Measurements from ENCODE around the gene DCTN3. TPM values are rescaled to one million over a fixed set of nuclear protein-coding genes. Genes with fewer than 3 reads are reported as not detected.

The DCTN3 gene
- total RNA-seq, 1 experiment from 2014 or later, result 110 TPM

DNA sequence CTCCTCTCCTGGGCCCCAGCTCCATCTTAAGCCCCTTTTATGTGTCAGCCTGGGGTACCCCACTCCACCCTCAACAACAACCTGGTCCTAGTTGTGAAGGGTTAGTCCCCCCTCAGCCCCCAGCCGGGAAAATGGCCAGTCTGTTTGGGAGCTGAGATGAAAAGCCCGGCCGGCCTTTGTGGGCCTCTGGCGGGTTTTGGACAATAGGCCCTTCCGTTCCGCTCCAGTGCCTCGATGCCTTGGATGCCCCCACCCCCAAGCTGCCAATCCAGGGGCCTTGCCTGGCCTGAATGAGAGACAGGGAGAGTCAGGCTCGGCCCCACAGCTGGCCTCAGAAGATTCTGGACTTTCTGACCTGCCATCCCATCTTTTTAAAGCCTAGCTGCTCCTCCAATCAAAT, 39.9 kb downstream of the DCTN3 start:
- in situ Hi-C loops (cut with HindIII; ENCODE audit: low pct_unique_long_range_greater_than_20kb, low sequenced_read_pairs), result no loop called here
- DNase-seq (ENCODE audit: low read depth), result no peak

DNA sequence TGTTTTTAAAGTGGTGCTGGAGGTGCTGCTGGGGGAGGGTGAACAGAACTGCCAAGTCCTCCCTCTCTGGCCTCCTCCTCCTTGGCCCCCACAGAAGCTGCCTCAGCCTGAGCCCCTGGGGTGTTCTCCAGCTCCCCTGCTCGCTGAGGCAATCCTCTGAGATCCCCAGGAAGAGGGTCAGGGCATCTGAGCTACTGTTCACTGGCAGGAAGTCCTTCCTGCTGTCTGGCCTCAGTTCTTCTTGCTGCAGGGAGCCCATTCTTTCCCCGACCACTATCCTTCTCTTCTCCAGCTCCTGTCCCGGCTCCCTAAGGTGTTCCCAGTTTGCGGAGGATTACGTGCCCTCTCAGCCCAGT, 40.5 kb downstream of the DCTN3 start:
- DNase-seq (ENCODE audit: low read depth), result no peak
- in situ Hi-C loops (cut with HindIII; ENCODE audit: low pct_unique_long_range_greater_than_20kb, low sequenced_read_pairs), result no loop called here

DNA sequence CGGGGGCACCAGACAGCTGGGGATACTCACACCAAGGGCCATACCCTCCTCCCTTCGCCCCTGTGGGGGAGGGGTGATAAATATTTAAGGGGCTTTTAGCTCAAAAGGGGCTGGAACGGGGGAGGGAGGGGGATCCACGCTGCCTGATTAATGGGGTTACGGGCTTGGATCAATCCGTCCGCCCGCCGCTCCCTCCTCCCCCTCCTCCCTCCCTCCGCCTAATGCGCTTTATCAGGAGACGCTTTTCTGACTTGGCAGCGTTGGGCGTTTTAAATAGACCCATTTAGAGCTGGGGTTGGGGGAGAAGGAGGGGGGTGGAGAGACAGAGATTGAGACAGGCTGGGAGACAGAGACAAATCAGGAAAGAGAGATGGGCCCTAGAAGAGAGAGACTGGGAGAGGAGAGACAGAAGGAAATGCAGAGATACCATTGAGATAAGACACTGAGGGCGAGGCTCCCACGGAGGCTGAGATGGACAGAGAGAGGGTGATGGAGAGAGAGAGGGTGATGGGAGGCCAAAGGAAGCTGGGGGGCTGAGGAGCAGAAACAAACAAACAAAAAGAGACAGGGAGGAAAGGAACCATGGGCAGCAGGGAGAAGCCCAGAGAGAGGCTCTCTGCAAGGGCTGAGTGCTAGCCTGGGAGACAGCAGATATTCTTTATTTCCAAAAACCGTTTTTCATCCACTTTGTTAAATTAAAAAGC, 41.0 kb downstream of the DCTN3 start:
- no peak for DNase-seq (ENCODE audit: low read depth)
- in situ Hi-C loops (cut with HindIII; ENCODE audit: low pct_unique_long_range_greater_than_20kb, low sequenced_read_pairs), result no loop called here

DNA sequence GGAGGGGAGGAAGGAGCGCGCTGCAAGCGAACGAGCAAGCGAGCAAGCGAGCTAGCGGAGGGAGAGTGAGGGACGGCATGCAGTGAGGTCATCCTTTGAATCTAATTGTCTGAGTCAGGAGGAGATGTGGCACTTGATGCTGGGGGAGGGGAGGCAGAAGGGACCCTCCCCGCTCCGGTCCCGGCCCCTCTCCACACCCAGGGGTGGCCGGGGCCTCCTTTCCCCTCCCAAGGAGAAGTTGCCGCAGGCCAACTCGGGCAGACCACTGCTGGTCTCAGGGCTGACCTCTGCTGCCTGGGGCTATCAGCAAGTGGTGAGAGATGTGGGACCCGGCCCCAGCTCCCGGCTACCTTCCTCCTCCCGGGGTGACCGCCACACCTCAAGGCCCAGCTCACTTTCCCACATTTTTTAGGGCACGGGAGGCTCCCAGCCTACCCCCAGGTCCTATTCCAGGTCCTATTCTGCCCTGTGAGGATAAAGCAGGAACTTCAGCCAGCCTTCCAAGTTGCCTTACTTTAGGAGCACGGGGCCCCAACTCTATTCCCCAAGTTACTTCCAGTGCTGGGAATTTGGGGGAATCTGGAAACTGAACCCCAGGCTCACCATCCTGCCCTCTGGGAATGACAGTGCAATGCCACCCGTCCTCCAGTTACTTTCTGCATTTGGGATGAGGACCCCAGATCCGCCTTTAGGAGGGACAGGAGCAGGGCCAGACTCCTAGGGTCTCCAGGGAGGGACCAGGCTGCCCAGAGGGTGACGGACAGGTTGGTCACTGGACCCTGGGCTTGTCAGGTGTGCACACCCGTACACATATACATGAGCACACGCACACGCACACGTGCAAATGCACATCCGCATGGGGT, 41.8 kb downstream of the DCTN3 start:
- no peak for DNase-seq (ENCODE audit: low read depth)
- in situ Hi-C loops (cut with HindIII; ENCODE audit: low pct_unique_long_range_greater_than_20kb, low sequenced_read_pairs), result no loop called here

DNA sequence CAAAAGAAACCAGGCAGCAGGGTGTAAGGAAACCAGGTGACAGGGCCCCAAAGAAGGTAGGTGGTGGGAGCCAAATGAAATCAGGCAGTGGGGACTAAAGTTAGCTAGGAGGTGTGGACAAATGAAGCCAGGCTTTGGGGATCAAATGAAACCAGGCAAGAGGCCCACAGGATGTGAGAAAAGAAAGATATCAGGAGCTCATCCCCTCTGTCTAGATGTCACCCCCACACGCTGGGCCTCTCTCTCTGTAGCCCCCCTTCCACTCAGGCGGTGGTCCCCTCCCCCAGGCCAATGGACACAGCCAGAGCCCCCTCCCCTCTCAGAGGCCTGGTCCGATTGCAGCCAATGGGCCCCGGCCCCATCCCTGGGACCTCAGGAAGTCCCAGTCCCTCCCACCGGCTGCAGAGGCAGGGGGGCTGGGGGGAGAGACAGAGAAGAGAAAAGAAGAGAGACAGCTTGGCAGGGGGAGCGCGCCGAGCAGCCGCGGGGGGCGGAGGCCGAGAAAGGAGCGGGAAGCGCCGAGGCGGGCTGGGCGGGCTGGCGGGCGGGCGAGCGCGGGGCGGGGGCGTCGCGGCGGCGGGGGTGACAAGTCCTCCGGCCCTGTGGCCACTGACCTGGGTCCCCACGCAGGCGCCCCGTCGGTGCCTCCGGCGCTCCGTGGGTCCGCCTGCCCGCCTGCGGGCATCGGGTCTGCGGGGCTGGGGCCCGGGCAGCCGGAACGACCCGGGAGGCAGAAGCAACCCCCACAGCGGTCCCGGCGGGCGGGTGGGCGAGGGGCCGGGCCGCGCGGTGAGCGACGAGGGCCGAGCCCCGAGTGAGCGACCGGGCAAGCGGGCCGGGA, 42.7 kb downstream of the DCTN3 start:
- in situ Hi-C loops (cut with HindIII; ENCODE audit: low pct_unique_long_range_greater_than_20kb, low sequenced_read_pairs), result no loop called here

DNA sequence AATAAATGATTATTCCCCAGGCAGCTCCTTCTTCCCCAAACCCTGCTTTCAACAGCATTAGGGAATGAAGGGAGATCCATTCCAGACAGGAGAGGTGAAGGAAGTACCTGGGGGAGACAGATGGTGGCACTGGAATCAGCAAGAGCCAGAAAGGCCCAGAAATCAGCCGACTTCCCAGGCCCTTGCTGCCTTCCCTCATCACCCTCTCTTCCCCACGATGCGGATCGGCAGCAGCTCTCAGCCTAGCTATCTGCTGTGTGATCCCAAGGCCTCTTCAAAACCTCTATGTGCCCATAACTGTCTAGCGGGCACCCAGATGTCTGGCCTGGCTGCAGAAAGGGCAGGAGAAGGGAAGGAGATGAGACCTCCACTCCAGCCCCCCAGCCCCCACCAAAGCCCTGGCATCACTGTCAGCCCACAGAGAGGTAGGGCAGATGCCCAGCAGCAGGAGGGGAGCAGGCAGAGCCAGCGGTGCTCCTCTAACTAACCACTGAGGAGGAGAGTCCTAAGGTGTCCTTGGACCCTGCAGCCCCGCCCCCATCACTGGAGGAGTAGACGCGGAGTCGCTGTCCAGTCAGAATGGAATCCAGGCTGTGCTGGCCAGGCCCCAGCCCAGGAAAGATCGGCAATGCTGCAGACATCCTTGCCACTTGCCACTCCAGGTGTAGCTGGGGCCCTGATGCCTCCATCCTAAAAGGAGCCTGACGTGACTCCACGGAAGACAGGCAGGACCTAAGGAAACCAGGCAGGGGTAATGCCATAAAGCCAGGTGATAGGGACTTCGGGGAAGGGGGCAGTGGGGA, 43.5 kb downstream of the DCTN3 start:
- in situ Hi-C loops (cut with HindIII; ENCODE audit: low pct_unique_long_range_greater_than_20kb, low sequenced_read_pairs), result no loop called here
- DNase-seq (ENCODE audit: low read depth), result no peak

More for the DNA sequence above, 42.7 kb downstream of the DCTN3 start:
- no peak for DNase-seq (ENCODE audit: low read depth)

DNA sequence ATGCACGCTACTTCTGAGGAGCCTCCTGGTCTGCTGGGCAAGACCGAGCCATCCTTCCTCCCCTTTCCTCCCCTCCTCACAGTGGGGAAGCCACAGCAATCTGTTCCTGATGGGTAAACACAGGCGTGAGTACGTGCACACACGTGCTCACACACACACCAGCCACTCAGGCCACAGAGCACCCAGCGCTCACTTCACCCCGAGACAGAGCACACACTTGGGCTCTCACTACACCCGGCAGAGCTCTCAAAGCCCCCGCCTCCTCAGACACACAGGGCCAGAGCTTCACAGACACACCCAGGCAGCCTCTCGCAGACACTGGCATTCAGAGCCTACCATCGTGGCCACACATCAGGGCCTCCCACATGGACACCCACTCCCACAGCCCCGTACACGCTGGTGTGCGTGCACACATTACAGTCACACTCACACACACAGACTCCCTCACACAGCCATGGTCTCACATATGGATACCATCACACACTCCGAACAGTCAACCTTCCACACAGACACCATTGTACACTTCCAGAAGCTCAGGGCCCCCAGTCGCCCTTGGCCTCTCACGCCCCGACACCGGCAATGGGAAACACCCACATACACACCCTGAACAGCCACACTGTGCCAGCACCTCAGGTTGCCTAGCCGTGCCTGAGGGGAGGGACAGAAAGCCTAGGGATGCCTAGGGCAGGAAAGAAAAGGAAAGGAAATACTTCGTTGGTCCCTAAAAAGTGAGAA, 44.3 kb downstream of the DCTN3 start:
- in situ Hi-C loops (cut with HindIII; ENCODE audit: low pct_unique_long_range_greater_than_20kb, low sequenced_read_pairs), result no loop called here
- DNase-seq (ENCODE audit: low read depth), result no peak

DNA sequence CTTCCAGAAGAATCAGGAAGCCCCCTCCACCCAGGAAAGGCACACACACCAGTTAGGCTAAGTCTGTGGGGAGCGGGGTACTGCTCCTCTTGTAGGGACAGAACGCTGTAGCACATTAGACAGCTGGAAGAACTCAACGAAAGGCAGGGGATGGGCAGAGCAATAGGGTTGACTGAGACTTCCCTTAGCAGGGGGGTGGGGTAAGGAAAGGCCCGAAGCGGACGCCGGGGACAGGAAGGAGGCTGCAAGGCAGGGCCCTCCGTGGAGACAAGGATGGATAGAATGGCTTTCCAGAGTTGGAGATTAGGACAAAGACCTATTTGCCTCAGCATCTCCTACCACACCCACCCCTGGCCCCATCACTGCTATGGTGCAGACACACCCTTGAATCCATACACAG, 45.1 kb downstream of the DCTN3 start:
- in situ Hi-C loops (cut with HindIII; ENCODE audit: low pct_unique_long_range_greater_than_20kb, low sequenced_read_pairs), result no loop called here
- no peak for DNase-seq (ENCODE audit: low read depth)

DNA sequence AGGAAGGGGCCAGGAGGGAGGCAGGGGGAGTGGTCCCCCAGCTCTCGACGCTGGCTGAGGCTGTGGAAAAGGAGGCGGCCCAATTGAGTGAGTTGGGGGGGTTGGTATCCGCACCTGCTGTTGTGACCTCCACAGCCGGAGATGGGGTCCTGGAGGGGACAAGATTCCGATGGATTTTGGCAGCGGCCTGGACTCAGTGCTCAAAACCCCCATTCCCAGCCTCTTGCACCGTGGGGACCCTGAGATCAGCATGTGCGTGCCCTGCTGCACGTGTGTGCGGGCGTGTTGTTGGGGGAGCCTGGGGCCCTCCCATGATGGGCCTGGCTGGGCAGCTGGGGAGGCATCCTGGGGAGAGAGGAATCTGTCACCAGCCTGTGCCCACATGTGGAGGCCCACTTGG, 45.7 kb downstream of the DCTN3 start:
- in situ Hi-C loops (cut with HindIII; ENCODE audit: low pct_unique_long_range_greater_than_20kb, low sequenced_read_pairs), result no loop called here
- no peak for DNase-seq (ENCODE audit: low read depth)

DNA sequence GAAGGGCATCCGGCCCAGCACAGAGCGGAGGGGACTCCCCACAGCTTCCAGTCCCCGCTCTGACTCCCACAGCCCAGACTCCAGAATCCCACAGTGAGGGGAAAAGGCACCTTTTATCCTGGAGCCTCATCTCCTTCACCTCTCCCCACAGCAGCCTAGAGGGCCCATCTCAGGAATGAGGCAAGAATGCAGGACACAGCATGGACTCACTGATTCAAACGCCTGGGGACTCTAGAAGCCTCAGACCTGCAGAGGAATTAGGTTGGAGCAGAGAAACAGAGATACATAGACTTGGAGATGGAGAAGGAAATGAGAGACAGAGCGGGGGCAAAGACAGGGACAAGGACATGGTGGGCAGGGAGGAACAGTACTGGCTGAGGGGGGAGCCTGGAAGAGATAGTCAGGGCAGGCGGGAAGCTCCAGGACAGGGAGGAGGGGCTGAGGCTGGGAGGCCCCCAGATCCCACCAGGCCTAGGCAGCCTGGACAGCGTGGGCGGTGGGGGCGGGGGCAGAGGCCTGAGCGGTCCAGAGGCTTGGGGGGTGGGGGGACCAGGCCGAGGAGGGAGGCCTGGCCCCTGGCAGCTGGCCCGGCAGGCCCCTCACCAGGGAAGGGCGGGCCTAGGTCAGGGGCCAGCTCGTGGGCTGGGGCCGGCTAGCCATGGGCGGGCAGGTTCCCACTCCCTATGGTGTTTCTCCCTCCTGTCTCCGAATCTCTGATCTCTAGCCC, 46.5 kb downstream of the DCTN3 start:
- DNase-seq (ENCODE audit: low read depth), result no peak
- in situ Hi-C loops (cut with HindIII; ENCODE audit: low pct_unique_long_range_greater_than_20kb, low sequenced_read_pairs), result no loop called here

DNA sequence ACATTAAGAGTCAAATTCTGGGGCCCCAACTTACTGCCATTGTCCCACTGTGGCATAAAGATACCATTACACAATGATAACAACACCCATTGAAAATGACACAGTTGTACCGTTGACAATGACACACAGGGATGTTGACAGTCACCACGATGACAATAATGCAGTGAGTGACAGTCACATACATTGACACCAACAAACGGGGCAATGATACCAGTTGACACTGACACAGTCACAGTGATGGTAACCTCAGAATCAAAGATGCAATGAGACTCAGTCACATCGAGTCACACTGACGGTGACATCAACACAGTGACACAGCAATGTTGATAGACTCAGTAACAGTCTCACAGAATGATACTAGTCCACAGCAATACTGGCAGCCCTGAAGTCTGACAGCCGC, 47.7 kb downstream of the DCTN3 start:
- in situ Hi-C loops (cut with HindIII; ENCODE audit: low pct_unique_long_range_greater_than_20kb, low sequenced_read_pairs), result no loop called here
- no peak for DNase-seq (ENCODE audit: low read depth)

DNA sequence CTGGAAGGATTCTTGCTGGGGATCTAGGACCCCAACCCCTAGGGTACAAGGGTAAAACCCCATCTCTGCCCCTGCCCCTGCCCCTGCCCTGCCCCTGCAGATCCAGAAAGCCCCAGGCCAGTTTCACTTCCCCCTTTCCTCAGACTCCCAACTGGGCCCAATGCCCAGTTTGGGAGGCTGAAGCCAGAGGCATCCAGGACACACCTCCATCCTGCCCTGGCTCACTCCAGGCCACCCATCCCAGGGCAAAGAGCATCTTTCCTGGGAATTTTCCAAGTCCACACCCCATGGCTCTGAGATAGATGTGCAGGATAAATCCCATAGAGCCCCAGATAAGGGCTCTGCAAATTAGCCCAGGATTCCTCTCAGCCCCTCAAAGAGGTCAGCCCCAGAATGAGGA, 48.2 kb downstream of the DCTN3 start:
- no peak for DNase-seq (ENCODE audit: low read depth)

DNA sequence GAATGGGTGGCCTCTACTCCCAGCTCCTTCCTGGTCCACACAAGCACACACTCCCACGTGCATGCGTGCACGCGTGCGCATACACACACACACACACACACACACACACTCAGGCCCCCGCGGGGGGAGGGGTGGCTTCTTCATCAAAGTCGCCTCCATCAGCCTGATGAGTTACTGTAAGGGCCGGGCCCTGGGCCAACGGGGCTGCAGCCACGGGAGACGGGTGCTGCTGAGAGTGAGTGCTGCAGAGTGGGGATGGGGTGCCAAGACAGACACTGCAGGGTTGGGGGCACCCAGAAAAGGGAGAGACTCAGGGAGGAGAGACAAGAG, 48.8 kb downstream of the DCTN3 start:
- no peak for DNase-seq (ENCODE audit: low read depth)
- in situ Hi-C loops (cut with HindIII; ENCODE audit: low pct_unique_long_range_greater_than_20kb, low sequenced_read_pairs), result no loop called here

More for the DNA sequence above, 48.2 kb downstream of the DCTN3 start:
- in situ Hi-C loops (cut with HindIII; ENCODE audit: low pct_unique_long_range_greater_than_20kb, low sequenced_read_pairs), result no loop called here

DNA sequence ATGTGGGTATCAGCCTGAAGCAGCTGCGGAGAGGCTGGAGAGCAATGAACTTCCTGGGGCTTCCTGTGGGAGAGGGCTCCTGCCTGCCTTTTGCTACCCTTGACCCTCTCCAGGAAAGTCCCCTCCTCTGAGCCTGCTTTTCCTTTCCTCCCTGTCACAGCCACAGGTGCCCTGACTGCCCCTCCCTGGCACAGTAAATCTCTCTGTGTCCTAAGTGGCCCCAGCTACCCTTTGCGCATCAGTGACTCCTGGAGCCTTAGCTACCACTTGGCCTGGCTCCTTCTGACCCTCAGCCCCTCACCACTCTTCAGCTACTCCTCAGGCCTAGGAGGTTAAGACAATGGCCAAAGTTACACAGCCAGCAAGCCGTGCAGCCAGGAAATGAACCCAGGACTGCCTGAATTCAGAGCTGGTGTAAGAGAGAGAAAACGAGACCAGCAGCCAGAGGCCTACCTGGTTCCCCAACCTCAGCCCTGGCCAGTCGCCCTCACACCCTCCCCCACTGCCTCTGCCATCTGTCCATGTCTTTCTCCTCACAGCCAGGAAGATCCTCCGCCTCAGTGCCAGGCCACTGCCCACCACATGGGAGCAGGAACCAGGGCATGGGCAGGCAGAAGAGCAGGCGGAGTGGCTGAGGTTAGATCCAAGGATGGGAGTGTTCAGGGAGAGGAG, 49.4 kb downstream of the DCTN3 start:
- no peak for DNase-seq (ENCODE audit: low read depth)
- in situ Hi-C loops (cut with HindIII; ENCODE audit: low pct_unique_long_range_greater_than_20kb, low sequenced_read_pairs), result no loop called here

DNA sequence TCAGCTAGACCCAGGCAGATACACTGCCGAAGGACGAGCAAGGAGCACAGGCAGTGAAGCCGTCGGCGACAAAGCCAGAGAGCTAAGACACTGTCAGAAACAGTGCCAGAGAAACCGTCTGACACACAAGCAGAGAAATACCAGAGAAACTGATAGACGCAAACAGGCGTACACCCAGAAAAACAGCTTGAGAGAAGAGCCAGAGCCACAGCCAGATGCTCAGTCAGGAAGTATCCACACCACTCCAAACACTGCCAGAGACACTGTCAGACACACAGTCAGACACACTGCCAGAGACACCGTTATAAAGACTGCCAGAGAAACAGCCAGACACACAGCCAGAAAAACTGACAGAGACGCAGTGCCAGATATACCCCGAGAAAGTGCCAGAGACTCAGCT, 49.9 kb downstream of the DCTN3 start:
- in situ Hi-C loops (cut with HindIII; ENCODE audit: low pct_unique_long_range_greater_than_20kb, low sequenced_read_pairs), result no loop called here
- no peak for DNase-seq (ENCODE audit: low read depth)

DNA sequence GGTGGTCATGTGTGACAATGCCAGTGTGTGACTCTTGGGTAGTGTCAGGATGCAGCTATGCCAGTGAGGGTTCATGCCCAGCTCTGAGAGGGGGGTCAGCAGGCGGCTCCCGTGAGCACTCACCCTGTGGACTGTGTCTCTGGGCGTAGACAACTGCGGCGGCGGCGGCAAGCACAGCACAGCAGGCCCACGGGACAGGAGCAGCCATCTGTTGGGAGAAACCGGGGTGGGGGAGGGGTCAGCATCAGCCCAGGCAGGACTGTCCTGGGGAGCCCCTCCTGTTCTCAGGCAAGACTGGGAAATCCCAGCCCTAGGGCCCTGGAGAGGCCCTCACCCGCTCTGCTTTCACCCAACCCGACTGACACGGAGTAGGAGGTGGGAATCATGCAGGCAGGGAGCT, 51.5 kb downstream of the DCTN3 start:
- in situ Hi-C loops (cut with HindIII; ENCODE audit: low pct_unique_long_range_greater_than_20kb, low sequenced_read_pairs), result no loop called here
- DNase-seq (ENCODE audit: low read depth), result no peak

DNA sequence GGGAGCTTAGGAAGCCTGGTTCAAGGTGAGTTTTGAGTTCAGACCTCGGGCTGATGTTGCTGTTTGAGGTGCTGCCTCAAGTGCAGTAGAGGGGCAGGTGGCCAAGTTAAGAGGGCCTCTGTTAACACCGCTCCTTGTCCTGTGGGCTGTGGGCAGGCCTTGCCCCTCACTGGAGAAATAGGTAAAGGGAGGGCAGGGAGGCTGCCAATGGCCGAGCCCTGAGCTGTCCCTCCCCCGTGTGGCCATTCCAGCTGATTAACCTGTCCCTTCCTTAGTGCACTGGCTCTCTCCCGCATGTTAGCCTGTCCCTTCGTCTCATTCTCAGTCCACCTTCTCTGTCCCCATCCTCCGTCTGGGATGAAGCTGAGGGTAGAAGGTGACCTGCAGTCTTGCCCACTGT, 52.2 kb downstream of the DCTN3 start:
- in situ Hi-C loops (cut with HindIII; ENCODE audit: low pct_unique_long_range_greater_than_20kb, low sequenced_read_pairs), result no loop called here

More for the DNA sequence above, 52.2 kb downstream of the DCTN3 start:
- DNase-seq (ENCODE audit: low read depth), result no peak
